GM23338 (cell line): ENCODE data around the gene RNF20. TPM values are rescaled to one million over a fixed set of nuclear protein-coding genes. Genes with fewer than 3 reads are reported as not detected.

Experiments used
- ATAC-seq: fragments of 200-7000 bp; cut with Tn5 transposase; 3 replicates; pipeline ENCODE4 v1.9.1; 2020
- DNase-seq: peaks from one replicate; pipeline ENCODE4 v3.0.0-alpha.2; 2015; ENCODE audit warnings: low spot score
- H2AFZ ChIP-seq: fragments of 200-600 bp; sonication (generic); 2 replicates; pipeline ENCODE4 v1.8.0; 2016; ENCODE audit warnings: antibody characterized with exemption, mild to moderate bottlenecking, moderate library complexity
- H3F3A ChIP-seq: fragments of 200-600 bp; sonication (generic); replicated peaks from 2 replicates; pipeline ENCODE4 v1.8.0; 2017; ENCODE audit warnings: antibody characterized with exemption, mixed run types, low read depth
- H3K27ac ChIP-seq: fragments of 200-600 bp; sonication (generic); 2 replicates; pipeline ENCODE4 v1.6.1; 2016; ENCODE audit warnings: low read depth
- H3K27me3 ChIP-seq: fragments of 200-600 bp; sonication (generic); 2 replicates; pipeline ENCODE4 v1.8.0; 2016; ENCODE audit warnings: mild to moderate bottlenecking, mixed run types, moderate library complexity; ENCODE audit not compliant: insufficient read depth
- H3K36me3 ChIP-seq: fragments of 200-600 bp; sonication (generic); 2 replicates; pipeline ENCODE4 v1.8.0; 2016; ENCODE audit warnings: mild to moderate bottlenecking; ENCODE audit not compliant: insufficient read depth
- H3K4me1 ChIP-seq: fragments of 200-600 bp; sonication (generic); 2 replicates; pipeline ENCODE4 v1.8.0; 2016; ENCODE audit warnings: mild to moderate bottlenecking, moderate library complexity; ENCODE audit not compliant: insufficient read depth
- H3K4me2 ChIP-seq: fragments of 200-600 bp; sonication (generic); 2 replicates; pipeline ENCODE4 v1.7.1; 2017; ENCODE audit warnings: mixed run types
- H3K4me3 ChIP-seq: fragments of 200-600 bp; sonication (generic); 2 replicates; pipeline ENCODE4 v1.6.1; 2016; ENCODE audit warnings: mixed run types
- H3K79me2 ChIP-seq: fragments of 200-600 bp; sonication (generic); replicated peaks from 2 replicates; pipeline ENCODE4 v1.8.0; 2017; ENCODE audit warnings: mild to moderate bottlenecking; ENCODE audit not compliant: insufficient read depth
- H3K9me2 ChIP-seq: fragments of 200-600 bp; sonication (generic); 2 replicates; pipeline ENCODE4 v1.8.0; 2017; ENCODE audit not compliant: insufficient read depth
- H4K20me1 ChIP-seq: fragments of 200-600 bp; sonication (generic); replicated peaks from 2 replicates; pipeline ENCODE4 v1.8.0; 2017; ENCODE audit warnings: mild to moderate bottlenecking; ENCODE audit not compliant: insufficient read depth
- H3K27ac Mint-ChIP-seq: 2 replicates; pipeline ENCODE4 v1.8.0; 2020; ENCODE audit warnings: inconsistent platforms, mild to moderate bottlenecking, moderate library complexity, mixed read lengths
- H3K27me3 Mint-ChIP-seq: 3 replicates; pipeline ENCODE4 v1.8.0; 2022; ENCODE audit warnings: low read depth, mild to moderate bottlenecking, moderate library complexity, mixed read lengths, inconsistent platforms; ENCODE audit not compliant: insufficient read depth, poor library complexity
- H3K36me3 Mint-ChIP-seq: 3 replicates; pipeline ENCODE4 v1.8.0; 2021; ENCODE audit warnings: low read depth, mild to moderate bottlenecking, inconsistent platforms, moderate library complexity, mixed read lengths
- H3K4me1 Mint-ChIP-seq: 3 replicates; pipeline ENCODE4 v1.8.0; 2020; ENCODE audit warnings: mild to moderate bottlenecking, inconsistent platforms, mixed read lengths
- H3K4me3 Mint-ChIP-seq: 3 replicates; pipeline ENCODE4 v1.8.0; 2021; ENCODE audit warnings: moderate library complexity, mild to moderate bottlenecking, inconsistent platforms, mixed read lengths
- H3K9me3 Mint-ChIP-seq: 3 replicates; pipeline ENCODE4 v1.8.0; 2020; ENCODE audit warnings: moderate library complexity, mild to moderate bottlenecking, inconsistent platforms, mixed read lengths
- CREB1 ChIP-seq: fragments of 250-450 bp; sonication (Bioruptor Pico); IDR thresholded peaks from 2 replicates; pipeline ENCODE4 v1.5.0; 2020; ENCODE audit warnings: low read depth, mild to moderate bottlenecking, moderate library complexity
- EZH2 ChIP-seq: fragments of 200-600 bp; sonication (generic); IDR thresholded peaks from one replicate; pipeline ENCODE4 v1.8.0; 2017; ENCODE audit warnings: antibody characterized with exemption, mild to moderate bottlenecking, low read depth; ENCODE audit not compliant: unreplicated experiment
- EZH2phosphoT487 ChIP-seq: fragments of 200-600 bp; sonication (generic); IDR thresholded peaks from one replicate; pipeline ENCODE4 v1.8.1; 2018; ENCODE audit warnings: antibody characterized with exemption; ENCODE audit not compliant: unreplicated experiment
- JUNB ChIP-seq: IDR thresholded peaks from one replicate; pipeline ENCODE4 v1.6.1; 2016; ENCODE audit warnings: antibody characterized with exemption; ENCODE audit not compliant: unreplicated experiment
- NANOG ChIP-seq: IDR thresholded peaks from 2 replicates; pipeline ENCODE4 v1.6.1; 2016; ENCODE audit warnings: antibody characterized with exemption, borderline replicate concordance
- POLR2AphosphoS5 ChIP-seq: IDR thresholded peaks from 2 replicates; pipeline ENCODE4 v1.6.1; 2016; ENCODE audit warnings: antibody characterized with exemption, low read depth
- STAT1 ChIP-seq: IDR thresholded peaks from one replicate; pipeline ENCODE4 v1.6.1; 2016; ENCODE audit warnings: antibody characterized with exemption; ENCODE audit not compliant: unreplicated experiment
- ZNF114 ChIP-seq: fragments of 250-450 bp; sonication (Bioruptor Pico); IDR thresholded peaks from 2 replicates; pipeline ENCODE4 v1.5.0; 2020; ENCODE audit warnings: mild to moderate bottlenecking, moderate library complexity
- ZNF331 ChIP-seq: fragments of 250-450 bp; sonication (Bioruptor Pico); IDR thresholded peaks from 2 replicates; pipeline ENCODE4 v1.5.0; 2020; ENCODE audit warnings: low read depth, mild to moderate bottlenecking, moderate library complexity
- polyA plus RNA-seq: library from polyadenylated mRNA; unstranded; fragments of >200 nt; fragmentation: Nextera tagmentation; extraction: Ambion mirVana; gene quantifications from 2 replicates; pipeline ENCODE4 v1.2.1, GENCODE V29; 2016
- total RNA-seq: library from RNA; depleted of rRNA; stranded (reverse); fragments of >200 nt; shearing (Covaris generic); gene quantifications from 2 replicates; pipeline ENCODE4 v1.2.3, GENCODE V29; 2014
- TF ChIP-seq, protein P1 (sequence below): fragments of 250-450 bp; sonication (Bioruptor Pico); IDR thresholded peaks from 2 replicates; pipeline ENCODE4 v1.5.0; 2020; ENCODE audit warnings: mild to moderate bottlenecking, moderate library complexity
- TF ChIP-seq, protein P2 (sequence below), 2 experiments: fragments of 200-600 bp in 1 of 2; sonication (generic) in 1 of 2; conservative IDR thresholded peaks; 2 replicates each; pipeline versions ENCODE4 v1.5.1 to v1.6.1; 2016 to 2017; ENCODE audit warnings: antibody characterized with exemption in 2 of 2, low read depth in 2 of 2, mild to moderate bottlenecking in 2 of 2, moderate library complexity in 1 of 2
- TF ChIP-seq, protein P3 (sequence below): IDR thresholded peaks from 2 replicates; pipeline ENCODE4 v1.6.1; 2016; ENCODE audit warnings: antibody characterized with exemption

Gene RNF20
- total and polyA plus RNA-seq, 2 experiments from 2014 or later = 33.6 to 36.2 TPM

DNA sequence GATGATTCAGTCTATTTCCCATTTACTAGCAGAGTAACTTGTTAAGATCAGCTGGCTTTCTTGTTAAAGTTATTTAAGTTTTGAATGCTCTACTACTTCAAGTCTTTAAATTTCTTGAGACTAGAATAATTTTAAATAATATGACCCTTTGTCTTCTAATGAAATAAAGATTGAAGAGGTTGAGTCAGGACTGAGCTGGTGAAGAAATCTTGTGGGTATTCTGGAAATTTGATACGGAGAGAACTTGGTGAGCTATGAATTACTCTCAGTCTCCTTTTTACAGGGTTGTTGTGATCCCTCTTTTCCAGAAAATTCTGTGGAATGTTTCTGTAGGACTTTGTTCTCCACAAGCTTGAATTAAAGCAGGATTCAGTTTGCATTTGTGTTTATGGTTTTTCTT, 29.3 kb downstream of the RNF20 start (continued):
- TF ChIP-seq, protein P1, sequence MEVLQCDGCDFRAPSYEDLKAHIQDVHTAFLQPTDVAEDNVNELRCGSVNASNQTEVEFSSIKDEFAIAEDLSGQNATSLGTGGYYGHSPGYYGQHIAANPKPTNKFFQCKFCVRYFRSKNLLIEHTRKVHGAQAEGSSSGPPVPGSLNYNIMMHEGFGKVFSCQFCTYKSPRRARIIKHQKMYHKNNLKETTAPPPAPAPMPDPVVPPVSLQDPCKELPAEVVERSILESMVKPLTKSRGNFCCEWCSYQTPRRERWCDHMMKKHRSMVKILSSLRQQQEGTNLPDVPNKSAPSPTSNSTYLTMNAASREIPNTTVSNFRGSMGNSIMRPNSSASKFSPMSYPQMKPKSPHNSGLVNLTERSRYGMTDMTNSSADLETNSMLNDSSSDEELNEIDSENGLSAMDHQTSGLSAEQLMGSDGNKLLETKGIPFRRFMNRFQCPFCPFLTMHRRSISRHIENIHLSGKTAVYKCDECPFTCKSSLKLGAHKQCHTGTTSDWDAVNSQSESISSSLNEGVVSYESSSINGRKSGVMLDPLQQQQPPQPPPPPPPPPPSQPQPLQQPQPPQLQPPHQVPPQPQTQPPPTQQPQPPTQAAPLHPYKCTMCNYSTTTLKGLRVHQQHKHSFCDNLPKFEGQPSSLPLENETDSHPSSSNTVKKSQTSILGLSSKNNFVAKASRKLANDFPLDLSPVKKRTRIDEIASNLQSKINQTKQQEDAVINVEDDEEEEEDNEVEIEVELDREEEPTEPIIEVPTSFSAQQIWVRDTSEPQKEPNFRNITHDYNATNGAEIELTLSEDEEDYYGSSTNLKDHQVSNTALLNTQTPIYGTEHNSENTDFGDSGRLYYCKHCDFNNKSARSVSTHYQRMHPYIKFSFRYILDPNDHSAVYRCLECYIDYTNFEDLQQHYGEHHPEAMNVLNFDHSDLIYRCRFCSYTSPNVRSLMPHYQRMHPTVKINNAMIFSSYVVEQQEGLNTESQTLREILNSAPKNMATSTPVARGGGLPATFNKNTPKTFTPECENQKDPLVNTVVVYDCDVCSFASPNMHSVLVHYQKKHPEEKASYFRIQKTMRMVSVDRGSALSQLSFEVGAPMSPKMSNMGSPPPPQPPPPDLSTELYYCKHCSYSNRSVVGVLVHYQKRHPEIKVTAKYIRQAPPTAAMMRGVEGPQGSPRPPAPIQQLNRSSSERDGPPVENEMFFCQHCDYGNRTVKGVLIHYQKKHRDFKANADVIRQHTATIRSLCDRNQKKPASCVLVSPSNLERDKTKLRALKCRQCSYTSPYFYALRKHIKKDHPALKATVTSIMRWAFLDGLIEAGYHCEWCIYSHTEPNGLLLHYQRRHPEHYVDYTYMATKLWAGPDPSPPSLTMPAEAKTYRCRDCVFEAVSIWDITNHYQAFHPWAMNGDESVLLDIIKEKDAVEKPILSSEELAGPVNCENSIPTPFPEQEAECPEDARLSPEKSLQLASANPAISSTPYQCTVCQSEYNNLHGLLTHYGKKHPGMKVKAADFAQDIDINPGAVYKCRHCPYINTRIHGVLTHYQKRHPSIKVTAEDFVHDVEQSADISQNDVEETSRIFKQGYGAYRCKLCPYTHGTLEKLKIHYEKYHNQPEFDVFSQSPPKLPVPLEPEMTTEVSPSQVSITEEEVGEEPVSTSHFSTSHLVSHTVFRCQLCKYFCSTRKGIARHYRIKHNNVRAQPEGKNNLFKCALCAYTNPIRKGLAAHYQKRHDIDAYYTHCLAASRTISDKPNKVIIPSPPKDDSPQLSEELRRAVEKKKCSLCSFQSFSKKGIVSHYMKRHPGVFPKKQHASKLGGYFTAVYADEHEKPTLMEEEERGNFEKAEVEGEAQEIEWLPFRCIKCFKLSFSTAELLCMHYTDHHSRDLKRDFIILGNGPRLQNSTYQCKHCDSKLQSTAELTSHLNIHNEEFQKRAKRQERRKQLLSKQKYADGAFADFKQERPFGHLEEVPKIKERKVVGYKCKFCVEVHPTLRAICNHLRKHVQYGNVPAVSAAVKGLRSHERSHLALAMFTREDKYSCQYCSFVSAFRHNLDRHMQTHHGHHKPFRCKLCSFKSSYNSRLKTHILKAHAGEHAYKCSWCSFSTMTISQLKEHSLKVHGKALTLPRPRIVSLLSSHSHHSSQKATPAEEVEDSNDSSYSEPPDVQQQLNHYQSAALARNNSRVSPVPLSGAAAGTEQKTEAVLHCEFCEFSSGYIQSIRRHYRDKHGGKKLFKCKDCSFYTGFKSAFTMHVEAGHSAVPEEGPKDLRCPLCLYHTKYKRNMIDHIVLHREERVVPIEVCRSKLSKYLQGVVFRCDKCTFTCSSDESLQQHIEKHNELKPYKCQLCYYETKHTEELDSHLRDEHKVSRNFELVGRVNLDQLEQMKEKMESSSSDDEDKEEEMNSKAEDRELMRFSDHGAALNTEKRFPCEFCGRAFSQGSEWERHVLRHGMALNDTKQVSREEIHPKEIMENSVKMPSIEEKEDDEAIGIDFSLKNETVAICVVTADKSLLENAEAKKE (CRISPR knock-in tag) = no peak
- TF ChIP-seq ZNF114 (no peak), NANOG (no peak), ZNF331 (CRISPR knock-in tag) (no peak), EZH2 (no peak), STAT1 (no peak), EZH2phosphoT487 (no peak)
- TF ChIP-seq, protein P2, sequence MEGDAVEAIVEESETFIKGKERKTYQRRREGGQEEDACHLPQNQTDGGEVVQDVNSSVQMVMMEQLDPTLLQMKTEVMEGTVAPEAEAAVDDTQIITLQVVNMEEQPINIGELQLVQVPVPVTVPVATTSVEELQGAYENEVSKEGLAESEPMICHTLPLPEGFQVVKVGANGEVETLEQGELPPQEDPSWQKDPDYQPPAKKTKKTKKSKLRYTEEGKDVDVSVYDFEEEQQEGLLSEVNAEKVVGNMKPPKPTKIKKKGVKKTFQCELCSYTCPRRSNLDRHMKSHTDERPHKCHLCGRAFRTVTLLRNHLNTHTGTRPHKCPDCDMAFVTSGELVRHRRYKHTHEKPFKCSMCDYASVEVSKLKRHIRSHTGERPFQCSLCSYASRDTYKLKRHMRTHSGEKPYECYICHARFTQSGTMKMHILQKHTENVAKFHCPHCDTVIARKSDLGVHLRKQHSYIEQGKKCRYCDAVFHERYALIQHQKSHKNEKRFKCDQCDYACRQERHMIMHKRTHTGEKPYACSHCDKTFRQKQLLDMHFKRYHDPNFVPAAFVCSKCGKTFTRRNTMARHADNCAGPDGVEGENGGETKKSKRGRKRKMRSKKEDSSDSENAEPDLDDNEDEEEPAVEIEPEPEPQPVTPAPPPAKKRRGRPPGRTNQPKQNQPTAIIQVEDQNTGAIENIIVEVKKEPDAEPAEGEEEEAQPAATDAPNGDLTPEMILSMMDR (conservative IDR thresholded peaks at IDR 0.05; ENCODE audit: low read depth in 2 of 2) = no peak

DNA sequence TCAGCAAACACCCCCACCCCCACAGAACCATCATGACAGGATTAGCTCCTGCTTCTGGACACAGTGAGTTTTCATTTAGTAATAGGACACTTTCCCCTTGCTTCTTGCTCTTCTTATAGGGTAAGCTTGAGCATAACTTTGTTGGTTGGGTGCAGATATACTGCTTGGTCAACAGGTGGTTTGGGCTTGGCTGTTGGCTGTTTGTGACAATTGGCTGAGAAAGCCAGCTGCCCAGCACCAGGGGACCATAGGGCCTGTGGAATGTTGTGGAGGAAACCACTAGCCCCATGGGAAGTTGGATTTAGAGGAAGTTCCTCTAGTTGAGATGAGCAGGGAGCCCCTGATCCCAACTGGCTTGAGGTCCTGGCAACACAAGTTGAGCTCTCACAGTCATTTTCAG, 30.6 kb downstream of the RNF20 start:
- no peaks in the 10 kb centered on the region for H3K27me3 ChIP-seq
- TF ChIP-seq ZNF331 (CRISPR knock-in tag) = no peak
- no peak for TF ChIP-seq JUNB
- TF ChIP-seq NANOG = no peak
- TF ChIP-seq CREB1 (CRISPR knock-in tag) = no peak
- TF ChIP-seq EZH2 = no peak
- TF ChIP-seq EZH2phosphoT487 = no peak
- TF ChIP-seq, protein P3, sequence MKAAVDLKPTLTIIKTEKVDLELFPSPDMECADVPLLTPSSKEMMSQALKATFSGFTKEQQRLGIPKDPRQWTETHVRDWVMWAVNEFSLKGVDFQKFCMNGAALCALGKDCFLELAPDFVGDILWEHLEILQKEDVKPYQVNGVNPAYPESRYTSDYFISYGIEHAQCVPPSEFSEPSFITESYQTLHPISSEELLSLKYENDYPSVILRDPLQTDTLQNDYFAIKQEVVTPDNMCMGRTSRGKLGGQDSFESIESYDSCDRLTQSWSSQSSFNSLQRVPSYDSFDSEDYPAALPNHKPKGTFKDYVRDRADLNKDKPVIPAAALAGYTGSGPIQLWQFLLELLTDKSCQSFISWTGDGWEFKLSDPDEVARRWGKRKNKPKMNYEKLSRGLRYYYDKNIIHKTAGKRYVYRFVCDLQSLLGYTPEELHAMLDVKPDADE = no peak
- TF ChIP-seq STAT1 = no peak
- TF ChIP-seq POLR2AphosphoS5 = no peak
- TF ChIP-seq ZNF114 = no peak
- TF ChIP-seq, protein P2 (conservative IDR thresholded peaks at IDR 0.05; ENCODE audit: low read depth in 2 of 2) = no peak
- DNase-seq = no peak
- H3K4me2 ChIP-seq = no peak overlapping the region
- no peak overlapping the region for H2AFZ ChIP-seq
- H3K27ac ChIP-seq = no peak overlapping the region
- no peak for ATAC-seq
- H3K4me1 ChIP-seq = no peaks in the 10 kb centered on the region
- no peaks in the 10 kb centered on the region for H3F3A ChIP-seq
- no peak overlapping the region for H3K4me3 ChIP-seq
- H3K4me1 Mint-ChIP-seq = no peaks in the 10 kb centered on the region
- no peaks in the 10 kb centered on the region for H3K27me3 Mint-ChIP-seq
- peaks cover 10% of the 10 kb centered on the region for H3K79me2 ChIP-seq
- H3K27ac Mint-ChIP-seq = no peak overlapping the region
- H4K20me1 ChIP-seq = no peaks in the 10 kb centered on the region
- peaks cover 67% of the 10 kb centered on the region for H3K36me3 Mint-ChIP-seq
- H3K4me3 Mint-ChIP-seq = no peak overlapping the region
- H3K36me3 ChIP-seq = peaks cover 43% of the 10 kb centered on the region
- no peaks in the 10 kb centered on the region for H3K9me3 Mint-ChIP-seq
- no peaks in the 10 kb centered on the region for H3K9me2 ChIP-seq
